ENCODE data around the gene MFSD2A. TPM values are rescaled to one million over a fixed set of nuclear protein-coding genes. Genes with fewer than 3 reads are reported as not detected.

The MFSD2A gene
- total RNA-seq, 1 experiment from 2014 or later = 12.1 TPM

GRCh38 chr1:39952359-39953110 is 2.4 kb upstream of the MFSD2A start:
- no peak overlapping the region for H2AFZ ChIP-seq (ENCODE audit: low read length)
- no peak overlapping the region for H3K27ac ChIP-seq (ENCODE audit: low read length)

DNA sequence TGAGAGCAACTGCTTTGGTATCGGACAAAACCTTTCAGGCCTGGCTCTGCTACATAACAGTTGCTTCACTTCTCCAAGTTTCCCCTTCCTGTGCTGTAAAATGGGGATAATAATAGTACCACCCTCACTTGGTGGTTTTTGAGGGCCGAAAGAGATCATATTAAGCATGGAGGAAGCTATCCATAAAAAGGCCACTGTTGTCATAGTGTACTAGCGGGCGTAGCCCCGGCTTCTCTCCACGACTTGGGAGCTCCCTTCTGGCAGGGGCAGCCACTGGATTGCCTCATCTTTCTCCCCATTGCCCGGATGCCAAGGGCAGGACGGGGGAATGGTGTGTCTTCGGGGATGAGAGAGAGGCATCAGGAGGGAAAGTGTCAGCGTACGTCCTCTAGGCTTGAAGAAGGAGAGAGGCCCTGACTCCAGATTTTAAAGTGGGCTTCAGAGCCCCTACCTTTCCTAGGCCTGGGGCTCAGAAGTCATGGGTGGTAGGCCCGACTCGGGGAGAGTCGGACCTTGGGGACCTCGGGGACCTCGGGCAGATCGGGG is 548 bp upstream of the MFSD2A start:
- H3K27ac ChIP-seq (ENCODE audit: low read length) = no peak overlapping the region
- H3K4me1 ChIP-seq (ENCODE audit: insufficient read depth, low read length) = peaks cover 17% of the 10 kb centered on the region
- intact Hi-C loops (cut with micrococcal nuclease) = no loop called here
- POLR2A ChIA-PET (ENCODE audit: unreplicated experiment) = no interaction called here
- H3K36me3 ChIP-seq (ENCODE audit: low read depth, low read length) = 0 out of 2 replicates have a peak, but pooled peaks cover 4% of the 10 kb centered on the region
- no peak for ATAC-seq
- CTCF ChIA-PET = no interaction called here
- peak overlapping the region; percentile 88 for H3K4me3 ChIP-seq (ENCODE audit: low read length)
- no peaks in the 10 kb centered on the region for H3K9me3 ChIP-seq (ENCODE audit: low read length)
- peaks cover 17% of the 10 kb centered on the region for H3K79me2 ChIP-seq (ENCODE audit: low read length)
- no peaks in the 10 kb centered on the region for H3K27me3 ChIP-seq (ENCODE audit: low read length)
- peak overlapping the region; percentile 52 for H3K9ac ChIP-seq (ENCODE audit: low read length)
- no peak for TF ChIP-seq EZH2phosphoT487 (IDR thresholded peaks at IDR 0.05; ENCODE audit: borderline replicate concordance, low read length)
- TF ChIP-seq, protein P1, sequence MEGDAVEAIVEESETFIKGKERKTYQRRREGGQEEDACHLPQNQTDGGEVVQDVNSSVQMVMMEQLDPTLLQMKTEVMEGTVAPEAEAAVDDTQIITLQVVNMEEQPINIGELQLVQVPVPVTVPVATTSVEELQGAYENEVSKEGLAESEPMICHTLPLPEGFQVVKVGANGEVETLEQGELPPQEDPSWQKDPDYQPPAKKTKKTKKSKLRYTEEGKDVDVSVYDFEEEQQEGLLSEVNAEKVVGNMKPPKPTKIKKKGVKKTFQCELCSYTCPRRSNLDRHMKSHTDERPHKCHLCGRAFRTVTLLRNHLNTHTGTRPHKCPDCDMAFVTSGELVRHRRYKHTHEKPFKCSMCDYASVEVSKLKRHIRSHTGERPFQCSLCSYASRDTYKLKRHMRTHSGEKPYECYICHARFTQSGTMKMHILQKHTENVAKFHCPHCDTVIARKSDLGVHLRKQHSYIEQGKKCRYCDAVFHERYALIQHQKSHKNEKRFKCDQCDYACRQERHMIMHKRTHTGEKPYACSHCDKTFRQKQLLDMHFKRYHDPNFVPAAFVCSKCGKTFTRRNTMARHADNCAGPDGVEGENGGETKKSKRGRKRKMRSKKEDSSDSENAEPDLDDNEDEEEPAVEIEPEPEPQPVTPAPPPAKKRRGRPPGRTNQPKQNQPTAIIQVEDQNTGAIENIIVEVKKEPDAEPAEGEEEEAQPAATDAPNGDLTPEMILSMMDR (conservative IDR thresholded peaks at IDR 0.05; ENCODE audit: low read depth, low read length) = no peak
- peak overlapping the region; percentile 86 for H2AFZ ChIP-seq (ENCODE audit: low read length)
- peak overlapping the region; percentile 99 for H3K4me2 ChIP-seq (ENCODE audit: low read length)
- no peak for DNase-seq
- H4K20me1 ChIP-seq (ENCODE audit: low read length) = peaks cover 4% of the 10 kb centered on the region; the same call in 1 of the 2 replicates
- no peaks in the 10 kb centered on the region for H3K9me2 ChIP-seq (replicated peaks; ENCODE audit: low read length)
- TSS peak; percentile 46 for BruUV-seq (replicated peaks)
- H3F3A ChIP-seq (ENCODE audit: low read length, unreplicated experiment) = no peaks in the 10 kb centered on the region

More at GRCh38 chr1:39952359-39953110, 2.4 kb upstream of the MFSD2A start:
- no peaks in the 10 kb centered on the region for H3K9me3 ChIP-seq (ENCODE audit: low read length)
- H3K4me1 ChIP-seq (ENCODE audit: insufficient read depth, low read length) = peaks cover 17% of the 10 kb centered on the region
- no peaks in the 10 kb centered on the region for H3F3A ChIP-seq (ENCODE audit: low read length, unreplicated experiment)
- no peak overlapping the region for H3K4me2 ChIP-seq (ENCODE audit: low read length)
- H3K27me3 ChIP-seq (ENCODE audit: low read length) = no peaks in the 10 kb centered on the region
- intact Hi-C loops (cut with micrococcal nuclease) = no loop called here
- CTCF ChIA-PET = no interaction called here
- TF ChIP-seq EZH2 (IDR thresholded peaks at IDR 0.05; ENCODE audit: low read length, unreplicated experiment) (no peak), EZH2phosphoT487 (IDR thresholded peaks at IDR 0.05; ENCODE audit: borderline replicate concordance, low read length) (no peak)
- TF ChIP-seq, protein P1 (conservative IDR thresholded peaks at IDR 0.05; ENCODE audit: low read depth, low read length) = no peak
- POLR2A ChIA-PET (ENCODE audit: unreplicated experiment) = no interaction called here
- peaks cover 4% of the 10 kb centered on the region; the same call in 1 of the 2 replicates for H4K20me1 ChIP-seq (ENCODE audit: low read length)
- peaks cover 15% of the 10 kb centered on the region for H3K79me2 ChIP-seq (ENCODE audit: low read length)
- no peak overlapping the region for H3K4me3 ChIP-seq (ENCODE audit: low read length)
- H3K9ac ChIP-seq (ENCODE audit: low read length) = no peak overlapping the region
- ATAC-seq (no peak), DNase-seq (no peak)
- H3K36me3 ChIP-seq (ENCODE audit: low read depth, low read length) = 0 out of 2 replicates have a peak, but pooled peaks cover 3% of the 10 kb centered on the region
- no peaks in the 10 kb centered on the region for H3K9me2 ChIP-seq (replicated peaks; ENCODE audit: low read length)
- no TSS peak for BruUV-seq (replicated peaks)

Data from PC-3 (cell line).